Measurements from ENCODE around the gene NCAPD3. TPM values are rescaled to one million over a fixed set of nuclear protein-coding genes. Genes with fewer than 3 reads are reported as not detected.

The NCAPD3 gene
- total and polyA plus RNA-seq, 9 of the 15 experiments (the other 6 are each of a cell fraction or from before 2014, with no cell fraction given), result 23.6 to 80.6 (median 58.6) TPM

DNA sequence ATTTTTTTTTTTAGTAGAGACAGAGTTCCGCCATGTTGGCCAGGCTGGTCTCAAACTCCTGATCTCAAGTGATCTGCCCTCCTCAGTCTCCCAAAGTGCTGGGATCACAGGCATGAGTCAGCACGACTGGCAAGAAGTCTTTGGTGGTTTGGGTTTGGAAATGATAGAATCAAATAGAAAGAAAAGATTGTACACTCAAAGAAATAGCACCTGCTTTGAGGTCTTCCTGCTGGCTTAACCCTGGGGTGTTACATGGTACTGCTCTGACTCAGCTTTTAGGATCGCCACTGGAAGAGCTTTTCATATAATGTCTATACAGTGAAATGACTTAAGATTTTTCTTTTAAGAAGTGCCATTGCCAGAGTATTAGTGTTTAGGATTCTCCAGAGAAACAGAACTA is 104.7 kb downstream of the NCAPD3 start:
- H3K9me1 ChIP-seq (ENCODE audit: control insufficient read depth, insufficient read depth, low read length), result no peaks in the 10 kb centered on the region
- H3K36me3 ChIP-seq (ENCODE audit: control insufficient read depth, insufficient read depth, low read length), result no peaks in the 10 kb centered on the region
- intact Hi-C loops (cut with micrococcal nuclease) (no loop called here), in situ Hi-C loops (cut with MboI) (no loop called here)
- FAIRE-seq (no peak), DNase-seq (ENCODE audit: extremely low read depth in 1 of 4, low spot score in 3 of 4) (no peak), ATAC-seq (no peak)
- CTCF ChIA-PET (ENCODE audit: low intra/inter-chr PET ratio), result no interaction called here
- BruUV-seq (replicated peaks), result no TSS peak
- H3K4me2 ChIP-seq (ENCODE audit: insufficient read depth, low read length), result no peak overlapping the region
- 0% methylated on average over 3 of the region's 3 CpGs for WGBS (ENCODE audit: insufficient coverage, low coverage, missing lambda C conversion rate)
- H3K9me3 ChIP-seq (replicated peaks; ENCODE audit: control insufficient read depth, insufficient read depth, low read depth, low read length), result no peaks in the 10 kb centered on the region
- no peaks in the 10 kb centered on the region for H4K20me1 ChIP-seq (replicated peaks; ENCODE audit: control insufficient read depth, insufficient read depth, low read length)
- no peak overlapping the region for H3K27ac ChIP-seq (ENCODE audit: extremely low read depth, low read depth, low read length)
- no peak overlapping the region for H3K4me3 ChIP-seq
- H3K4me1 ChIP-seq (replicated peaks in 1 of 2; ENCODE audit: control insufficient read depth in 2 of 2, insufficient read depth in 2 of 2, low read length in 2 of 2), result no peaks in the 10 kb centered on the region; a peak in 1 of 5 replicates
- POLR2A ChIA-PET, result no interaction called here
- TF ChIP-seq HSF4 (CRISPR knock-in tag; IDR thresholded peaks at IDR 0.05; ENCODE audit: borderline replicate concordance), result no peak
- TF ChIP-seq SMARCE1 (IDR thresholded peaks at IDR 0.05), result no peak
- TF ChIP-seq SRSF9 (IDR thresholded peaks at IDR 0.05; ENCODE audit: borderline replicate concordance, low read depth, low read length), result no peak
- TF ChIP-seq, protein P1, sequence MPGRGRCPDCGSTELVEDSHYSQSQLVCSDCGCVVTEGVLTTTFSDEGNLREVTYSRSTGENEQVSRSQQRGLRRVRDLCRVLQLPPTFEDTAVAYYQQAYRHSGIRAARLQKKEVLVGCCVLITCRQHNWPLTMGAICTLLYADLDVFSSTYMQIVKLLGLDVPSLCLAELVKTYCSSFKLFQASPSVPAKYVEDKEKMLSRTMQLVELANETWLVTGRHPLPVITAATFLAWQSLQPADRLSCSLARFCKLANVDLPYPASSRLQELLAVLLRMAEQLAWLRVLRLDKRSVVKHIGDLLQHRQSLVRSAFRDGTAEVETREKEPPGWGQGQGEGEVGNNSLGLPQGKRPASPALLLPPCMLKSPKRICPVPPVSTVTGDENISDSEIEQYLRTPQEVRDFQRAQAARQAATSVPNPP (IDR thresholded peaks at IDR 0.05; ENCODE audit: borderline replicate concordance, insufficient read depth, insufficient read length), result no peak
- TF ChIP-seq SLC30A9 (CRISPR knock-in tag; IDR thresholded peaks at IDR 0.05), result no peak
- no peak for TF ChIP-seq SRSF7 (optimal IDR thresholded peaks at IDR 0.05; ENCODE audit: low read depth, low read length)
- no peak for TF ChIP-seq ATF7 (IDR thresholded peaks at IDR 0.05)
- TF ChIP-seq, protein P2, sequence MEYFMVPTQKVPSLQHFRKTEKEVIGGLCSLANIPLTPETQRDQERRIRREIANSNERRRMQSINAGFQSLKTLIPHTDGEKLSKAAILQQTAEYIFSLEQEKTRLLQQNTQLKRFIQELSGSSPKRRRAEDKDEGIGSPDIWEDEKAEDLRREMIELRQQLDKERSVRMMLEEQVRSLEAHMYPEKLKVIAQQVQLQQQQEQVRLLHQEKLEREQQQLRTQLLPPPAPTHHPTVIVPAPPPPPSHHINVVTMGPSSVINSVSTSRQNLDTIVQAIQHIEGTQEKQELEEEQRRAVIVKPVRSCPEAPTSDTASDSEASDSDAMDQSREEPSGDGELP (CRISPR knock-in tag; IDR thresholded peaks at IDR 0.05; ENCODE audit: borderline replicate concordance), result no peak
- TF ChIP-seq, protein P3, sequence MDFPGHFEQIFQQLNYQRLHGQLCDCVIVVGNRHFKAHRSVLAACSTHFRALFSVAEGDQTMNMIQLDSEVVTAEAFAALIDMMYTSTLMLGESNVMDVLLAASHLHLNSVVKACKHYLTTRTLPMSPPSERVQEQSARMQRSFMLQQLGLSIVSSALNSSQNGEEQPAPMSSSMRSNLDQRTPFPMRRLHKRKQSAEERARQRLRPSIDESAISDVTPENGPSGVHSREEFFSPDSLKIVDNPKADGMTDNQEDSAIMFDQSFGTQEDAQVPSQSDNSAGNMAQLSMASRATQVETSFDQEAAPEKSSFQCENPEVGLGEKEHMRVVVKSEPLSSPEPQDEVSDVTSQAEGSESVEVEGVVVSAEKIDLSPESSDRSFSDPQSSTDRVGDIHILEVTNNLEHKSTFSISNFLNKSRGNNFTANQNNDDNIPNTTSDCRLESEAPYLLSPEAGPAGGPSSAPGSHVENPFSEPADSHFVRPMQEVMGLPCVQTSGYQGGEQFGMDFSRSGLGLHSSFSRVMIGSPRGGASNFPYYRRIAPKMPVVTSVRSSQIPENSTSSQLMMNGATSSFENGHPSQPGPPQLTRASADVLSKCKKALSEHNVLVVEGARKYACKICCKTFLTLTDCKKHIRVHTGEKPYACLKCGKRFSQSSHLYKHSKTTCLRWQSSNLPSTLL (IDR thresholded peaks at IDR 0.05), result no peak
- H3K9ac ChIP-seq (ENCODE audit: insufficient read depth in 1 of 2, low read depth in 2 of 2, low read length in 2 of 2), result no peak overlapping the region
- H3K27me3 ChIP-seq (ENCODE audit: control insufficient read depth in 2 of 2, insufficient read depth in 2 of 2, low read length in 2 of 2), result peaks cover 2 to 6% of the 10 kb centered on the region in 2 experiments
- no peak overlapping the region for H2AFZ ChIP-seq (ENCODE audit: low read depth, low read length)
- H3K79me2 ChIP-seq (ENCODE audit: control insufficient read depth, insufficient read depth, low read length), result no peaks in the 10 kb centered on the region
